Osteoblast (primary cell): ENCODE results near the gene WRAP73. TPM values are rescaled to one million over a fixed set of nuclear protein-coding genes. Genes with fewer than 3 reads are reported as not detected.

Source experiments
- DNase-seq: peaks from one replicate; pipeline ENCODE4 v3.0.0; 2011; ENCODE audit warnings: low spot score, mixed read lengths; ENCODE audit not compliant: insufficient read length; ENCODE audit errors: missing footprints
- H2AFZ ChIP-seq: 2 replicates; pipeline ENCODE4 v1.6.0; 2011; ENCODE audit warnings: mild to moderate bottlenecking, low read length
- H3K27ac ChIP-seq: 2 replicates; pipeline ENCODE4 v1.5.1; 2011; ENCODE audit warnings: mild to moderate bottlenecking, low read depth, low read length, moderate library complexity
- H3K27me3 ChIP-seq: 2 replicates; pipeline ENCODE4 v1.6.0; 2012; ENCODE audit warnings: mild to moderate bottlenecking, control low read depth, inconsistent platforms, low read length, moderate library complexity; ENCODE audit not compliant: insufficient read depth
- H3K36me3 ChIP-seq: 2 replicates; pipeline ENCODE4 v1.5.1; 2011; ENCODE audit warnings: mild to moderate bottlenecking, low read length, control low read depth, moderate library complexity; ENCODE audit not compliant: insufficient read depth
- H3K4me1 ChIP-seq: 2 replicates; pipeline ENCODE4 v1.5.1; 2011; ENCODE audit warnings: mild to moderate bottlenecking, low read length, control low read depth, moderate library complexity; ENCODE audit not compliant: insufficient read depth
- H3K4me2 ChIP-seq: 2 replicates; pipeline ENCODE4 v1.6.0; 2011; ENCODE audit warnings: mild to moderate bottlenecking, low read length; ENCODE audit not compliant: insufficient read depth
- H3K4me3 ChIP-seq: fragments of 200-600 bp; sonication (generic); 3 replicates; pipeline ENCODE4 v1.5.1; 2012; ENCODE audit warnings: mild to moderate bottlenecking, low read length, inconsistent platforms; ENCODE audit not compliant: insufficient read depth
- H3K79me2 ChIP-seq: 2 replicates; pipeline ENCODE4 v1.6.0; 2012; ENCODE audit warnings: mild to moderate bottlenecking, low read length, control low read depth, inconsistent platforms; ENCODE audit not compliant: insufficient read depth
- H3K9me3 ChIP-seq: 2 replicates; pipeline ENCODE4 v1.5.1; 2011; ENCODE audit warnings: low read depth, low read length, control low read depth
- H4K20me1 ChIP-seq: 2 replicates; pipeline ENCODE4 v1.6.0; 2012; ENCODE audit warnings: mild to moderate bottlenecking, low read length, control low read depth; ENCODE audit not compliant: insufficient read depth
- total RNA-seq: library from RNA; depleted of rRNA; stranded (reverse); fragments of >200 nt; gene quantifications from 2 replicates; pipeline ENCODE4 v1.2.3, GENCODE V29; 2012
- TF ChIP-seq, protein P1 (sequence below): IDR thresholded peaks from 2 replicates; pipeline ENCODE4 v1.5.1; 2011; ENCODE audit warnings: mild to moderate bottlenecking, low read depth, low read length, moderate library complexity; ENCODE audit errors: extremely low read depth

The WRAP73 gene
- total RNA-seq, 1 donor: 9.8 TPM

DNA sequence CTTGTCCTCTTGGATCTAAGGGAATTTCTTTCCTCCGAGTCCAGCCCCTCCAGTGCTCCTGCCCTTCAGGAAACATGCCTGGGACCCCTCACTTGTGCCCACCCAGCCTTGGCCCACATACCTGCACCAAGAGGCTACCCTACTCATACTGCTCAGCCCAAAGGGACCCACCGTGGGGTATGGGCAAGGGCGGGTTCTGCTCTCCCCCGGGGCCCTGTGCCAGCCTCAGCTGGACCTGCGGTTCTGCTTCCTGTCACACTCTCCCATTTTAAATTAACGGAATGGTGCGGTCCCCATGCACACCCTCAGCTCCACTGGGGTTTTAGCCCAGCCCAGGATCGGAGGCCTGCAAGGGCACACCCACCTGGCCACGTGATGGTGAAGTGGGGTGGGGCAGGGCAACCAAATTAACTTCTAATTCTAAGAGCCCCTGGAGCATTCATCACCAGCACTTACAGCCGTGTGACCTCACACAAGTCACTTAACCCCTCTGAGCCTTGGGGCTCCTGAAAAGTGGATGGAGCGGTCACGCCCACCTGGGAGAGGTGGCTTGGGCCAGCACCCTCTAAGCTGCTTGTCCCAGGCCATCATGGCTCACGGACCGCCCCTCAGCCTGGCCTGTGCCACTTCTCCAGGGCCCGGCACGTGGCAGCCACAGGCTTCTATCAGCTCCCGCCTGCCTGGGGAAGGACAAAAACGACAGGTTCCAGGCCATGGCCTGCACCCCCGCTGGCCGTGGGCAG is 30.8 kb upstream of the WRAP73 start:
- no peaks in the 10 kb centered on the region for H4K20me1 ChIP-seq
- DNase-seq: no peak
- TF ChIP-seq, protein P1, sequence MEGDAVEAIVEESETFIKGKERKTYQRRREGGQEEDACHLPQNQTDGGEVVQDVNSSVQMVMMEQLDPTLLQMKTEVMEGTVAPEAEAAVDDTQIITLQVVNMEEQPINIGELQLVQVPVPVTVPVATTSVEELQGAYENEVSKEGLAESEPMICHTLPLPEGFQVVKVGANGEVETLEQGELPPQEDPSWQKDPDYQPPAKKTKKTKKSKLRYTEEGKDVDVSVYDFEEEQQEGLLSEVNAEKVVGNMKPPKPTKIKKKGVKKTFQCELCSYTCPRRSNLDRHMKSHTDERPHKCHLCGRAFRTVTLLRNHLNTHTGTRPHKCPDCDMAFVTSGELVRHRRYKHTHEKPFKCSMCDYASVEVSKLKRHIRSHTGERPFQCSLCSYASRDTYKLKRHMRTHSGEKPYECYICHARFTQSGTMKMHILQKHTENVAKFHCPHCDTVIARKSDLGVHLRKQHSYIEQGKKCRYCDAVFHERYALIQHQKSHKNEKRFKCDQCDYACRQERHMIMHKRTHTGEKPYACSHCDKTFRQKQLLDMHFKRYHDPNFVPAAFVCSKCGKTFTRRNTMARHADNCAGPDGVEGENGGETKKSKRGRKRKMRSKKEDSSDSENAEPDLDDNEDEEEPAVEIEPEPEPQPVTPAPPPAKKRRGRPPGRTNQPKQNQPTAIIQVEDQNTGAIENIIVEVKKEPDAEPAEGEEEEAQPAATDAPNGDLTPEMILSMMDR: no peak
- H3K27me3 ChIP-seq: no peaks in the 10 kb centered on the region
- no peak overlapping the region for H2AFZ ChIP-seq
- no peak overlapping the region for H3K4me3 ChIP-seq
- no peaks in the 10 kb centered on the region for H3K4me1 ChIP-seq
- H3K79me2 ChIP-seq: no peaks in the 10 kb centered on the region
- H3K36me3 ChIP-seq: no peaks in the 10 kb centered on the region
- no peak overlapping the region for H3K27ac ChIP-seq
- H3K9me3 ChIP-seq: no peaks in the 10 kb centered on the region
- H3K4me2 ChIP-seq: no peak overlapping the region

DNA sequence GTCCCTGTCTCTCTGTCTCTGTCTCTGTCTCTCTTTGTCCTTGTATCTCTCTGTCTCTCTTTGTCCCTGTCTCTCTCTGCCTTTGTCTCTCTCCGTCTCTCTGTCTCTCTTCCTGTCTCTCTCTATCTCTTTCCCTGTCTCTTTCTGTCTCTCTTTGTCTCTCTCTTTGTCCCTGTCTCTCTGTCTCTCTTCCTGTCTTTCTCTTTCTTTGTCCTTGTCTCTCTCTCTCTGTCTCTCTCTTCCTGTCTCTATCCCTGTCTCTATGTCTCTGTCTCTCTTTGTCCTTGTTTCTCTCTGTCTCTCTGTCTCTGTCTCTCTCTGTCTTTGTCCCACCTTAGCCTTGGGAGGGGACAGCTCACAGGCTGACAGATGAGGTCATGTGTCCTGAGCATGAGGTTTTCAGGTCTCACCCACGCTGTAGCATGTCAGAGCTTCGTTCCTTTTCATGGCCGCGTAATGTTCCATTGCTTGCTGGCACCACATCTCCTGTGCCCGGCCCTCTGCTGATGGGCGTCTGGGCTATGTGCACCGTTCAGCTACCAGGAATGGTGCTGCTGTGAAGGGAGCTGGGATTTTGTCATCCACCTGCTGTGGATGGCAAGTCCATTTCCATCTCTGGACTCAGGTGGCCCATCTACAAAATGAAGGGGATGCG is 30.0 kb upstream of the WRAP73 start:
- H3K27ac ChIP-seq: no peak overlapping the region
- no peaks in the 10 kb centered on the region for H3K4me1 ChIP-seq
- H2AFZ ChIP-seq: no peak overlapping the region
- H3K27me3 ChIP-seq: no peaks in the 10 kb centered on the region
- no peaks in the 10 kb centered on the region for H3K36me3 ChIP-seq
- H3K4me2 ChIP-seq: no peak overlapping the region
- no peaks in the 10 kb centered on the region for H3K9me3 ChIP-seq
- no peak for DNase-seq
- TF ChIP-seq, protein P1: no peak
- H3K79me2 ChIP-seq: no peaks in the 10 kb centered on the region
- H4K20me1 ChIP-seq: no peaks in the 10 kb centered on the region
- no peak overlapping the region for H3K4me3 ChIP-seq

DNA sequence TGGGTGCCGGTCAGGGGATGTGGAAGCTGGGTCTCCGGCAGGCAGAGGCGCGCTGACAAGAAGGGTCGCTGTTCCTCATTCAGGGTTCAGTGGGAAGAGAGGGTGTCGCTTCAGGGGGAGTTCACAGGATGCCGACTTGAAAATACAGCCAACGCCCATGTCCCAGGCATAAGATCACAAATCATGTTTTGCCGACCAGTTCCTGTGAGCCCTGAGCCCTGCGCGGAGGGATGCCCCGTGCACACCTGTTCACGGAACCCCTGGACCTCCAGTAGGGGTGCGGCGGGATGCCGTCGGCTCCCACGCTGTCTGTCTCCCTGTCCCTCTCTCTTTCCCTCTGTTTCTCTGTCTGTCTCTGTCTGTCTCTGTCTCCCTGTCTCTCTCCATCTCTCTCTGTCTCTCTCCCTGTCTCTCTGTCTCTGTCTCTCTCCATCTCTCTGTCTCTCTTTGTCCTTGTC is 29.2 kb upstream of the WRAP73 start:
- H3K9me3 ChIP-seq: no peaks in the 10 kb centered on the region
- H3K4me3 ChIP-seq: no peak overlapping the region
- no peaks in the 10 kb centered on the region for H3K4me1 ChIP-seq
- no peak overlapping the region for H3K4me2 ChIP-seq
- H3K27me3 ChIP-seq: no peaks in the 10 kb centered on the region
- H4K20me1 ChIP-seq: no peaks in the 10 kb centered on the region
- no peak for DNase-seq
- H3K27ac ChIP-seq: no peak overlapping the region
- H3K79me2 ChIP-seq: no peaks in the 10 kb centered on the region
- no peak overlapping the region for H2AFZ ChIP-seq
- TF ChIP-seq, protein P1: no peak
- H3K36me3 ChIP-seq: no peaks in the 10 kb centered on the region

DNA sequence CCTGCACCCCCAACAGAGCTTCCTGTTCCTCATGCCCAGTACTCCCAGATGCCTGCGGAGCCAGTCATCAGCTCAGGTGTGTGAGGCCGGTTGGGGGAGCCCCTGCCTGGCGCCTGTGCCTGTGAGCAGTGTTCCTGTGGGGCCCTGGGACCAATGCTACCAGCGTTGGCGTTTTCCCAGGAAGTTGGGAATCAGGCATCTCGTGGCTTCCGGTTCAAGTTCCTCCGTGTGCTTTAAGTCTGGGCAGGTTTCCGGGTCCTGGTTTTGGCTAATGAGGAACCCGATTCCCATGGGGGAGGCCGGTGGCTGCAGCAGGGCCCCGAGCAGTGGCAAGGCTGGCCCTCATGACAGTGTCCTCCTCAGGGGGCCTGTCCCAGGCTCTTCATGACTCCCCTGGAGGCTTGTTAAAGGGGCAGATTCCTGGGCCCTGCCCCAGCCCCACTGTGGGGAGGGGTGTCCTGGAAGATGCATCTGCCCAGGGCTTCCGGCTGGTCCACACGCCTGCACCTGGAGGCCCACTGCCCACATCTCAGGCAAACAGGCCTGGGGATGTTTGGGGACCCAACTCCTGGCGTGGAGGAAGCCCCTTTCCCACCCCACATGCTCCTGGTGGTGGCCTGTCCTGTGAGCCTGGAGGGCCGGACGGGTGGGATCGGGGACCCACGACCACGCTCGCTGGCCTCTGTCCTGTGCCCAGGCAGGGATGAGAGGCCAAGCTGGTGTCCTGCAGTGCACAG is 28.6 kb upstream of the WRAP73 start:
- Histone ChIP-seq H3K4me1 (no peaks in the 10 kb centered on the region), H2AFZ (no peak overlapping the region), H3K27ac (no peak overlapping the region), H3K9me3 (no peaks in the 10 kb centered on the region), H3K36me3 (no peaks in the 10 kb centered on the region), H3K4me2 (no peak overlapping the region), H4K20me1 (no peaks in the 10 kb centered on the region), H3K27me3 (no peaks in the 10 kb centered on the region), H3K4me3 (no peak overlapping the region), H3K79me2 (no peaks in the 10 kb centered on the region)
- TF ChIP-seq, protein P1: no peak
- DNase-seq: no peak
